MM.1S (cell line): Measurements from ENCODE around the gene AHCY.

ENCODE experiments used
- DNase-seq: peaks from one replicate; pipeline ENCODE4 v3.0.0-alpha.2; 2015
- H2AFZ ChIP-seq: fragments of 300-600 bp; sonication (generic); 2 replicates; pipeline ENCODE4 v1.6.0; 2016; ENCODE audit warnings: antibody characterized with exemption, low read length
- H3F3A ChIP-seq: fragments of 300-600 bp; sonication (generic); 2 replicates; pipeline ENCODE4 v1.6.1; 2016; ENCODE audit warnings: mild to moderate bottlenecking, antibody characterized with exemption, low read length, moderate library complexity, mixed read lengths; ENCODE audit not compliant: insufficient read depth
- H3K27ac ChIP-seq: fragments of 300-600 bp; sonication (generic); 2 replicates; pipeline ENCODE4 v1.5.1; 2016; ENCODE audit warnings: mild to moderate bottlenecking, low read length
- H3K27me3 ChIP-seq: fragments of 300-600 bp; sonication (generic); replicated peaks from 2 replicates; pipeline ENCODE4 v1.6.0; 2016; ENCODE audit warnings: low read length; ENCODE audit not compliant: insufficient read depth
- H3K36me3 ChIP-seq: fragments of 300-600 bp; sonication (generic); replicated peaks from 2 replicates; pipeline ENCODE4 v1.6.1; 2016; ENCODE audit warnings: mild to moderate bottlenecking, low read length, mixed read lengths; ENCODE audit not compliant: insufficient read depth
- H3K4me1 ChIP-seq: fragments of 300-600 bp; sonication (generic); 2 replicates; pipeline ENCODE4 v1.6.1; 2016; ENCODE audit warnings: low read length, mixed read lengths
- H3K4me2 ChIP-seq: fragments of 300-600 bp; sonication (generic); 2 replicates; pipeline ENCODE4 v1.6.0; 2016; ENCODE audit warnings: low read depth, low read length
- H3K4me3 ChIP-seq: fragments of 300-600 bp; sonication (generic); 2 replicates; pipeline ENCODE4 v1.5.1; 2016; ENCODE audit warnings: low read length, mixed read lengths
- H3K79me2 ChIP-seq: fragments of 300-600 bp; sonication (generic); 2 replicates; pipeline ENCODE4 v1.6.1; 2016; ENCODE audit warnings: mixed run types, low read length, mixed read lengths
- H3K9ac ChIP-seq: fragments of 300-600 bp; sonication (generic); 2 replicates; pipeline ENCODE4 v1.6.1; 2016; ENCODE audit warnings: low read length, mixed read lengths
- H3K9me2 ChIP-seq: fragments of 300-600 bp; sonication (generic); replicated peaks from 2 replicates; pipeline ENCODE4 v1.6.1; 2016; ENCODE audit warnings: mild to moderate bottlenecking, low read length, mixed read lengths; ENCODE audit not compliant: insufficient read depth
- H3K9me3 ChIP-seq: fragments of 300-600 bp; sonication (generic); replicated peaks from 2 replicates; pipeline ENCODE4 v1.6.1; 2016; ENCODE audit warnings: mild to moderate bottlenecking, low read length, mixed read lengths; ENCODE audit not compliant: insufficient read depth
- H4K20me1 ChIP-seq: fragments of 300-600 bp; sonication (generic); 2 replicates; pipeline ENCODE4 v1.6.1; 2016; ENCODE audit warnings: mild to moderate bottlenecking, low read length, moderate library complexity, mixed read lengths; ENCODE audit not compliant: insufficient read depth
- CTCF ChIP-seq: fragments of 300-600 bp; sonication (generic); IDR thresholded peaks from 2 replicates; pipeline ENCODE4 v1.5.1; 2016; ENCODE audit warnings: antibody characterized with exemption, low read length, mixed read lengths
- EZH2 ChIP-seq: fragments of 300-600 bp; sonication (generic); optimal IDR thresholded peaks from 2 replicates; pipeline ENCODE3; 2017; ENCODE audit warnings: low read depth, mild to moderate bottlenecking, antibody characterized with exemption, low read length, mixed read lengths
- EZH2phosphoT487 ChIP-seq: fragments of 300-600 bp; sonication (generic); IDR thresholded peaks from 2 replicates; pipeline ENCODE4 v1.6.1; 2018; ENCODE audit warnings: antibody characterized with exemption, low read length

AHCY gene

GRCh38 chr20:34337982-34338726, 35.0 kb upstream of the AHCY start:
- Histone ChIP-seq H2AFZ (peak overlapping the region; percentile 65), H3K9ac (peak overlapping the region; percentile 44; the same call in 1 of the 2 replicates), H3F3A (no peaks in the 10 kb centered on the region), H3K9me2 (no peaks in the 10 kb centered on the region), H3K79me2 (no peaks in the 10 kb centered on the region), H4K20me1 (no peaks in the 10 kb centered on the region), H3K36me3 (no peaks in the 10 kb centered on the region), H3K27ac (peak overlapping the region; percentile 70), H3K4me1 (no peaks in the 10 kb centered on the region), H3K4me3 (peak overlapping the region; percentile 55), H3K4me2 (peak overlapping the region; percentile 26; the same call in 1 of the 2 replicates), H3K9me3 (no peaks in the 10 kb centered on the region), H3K27me3 (no peaks in the 10 kb centered on the region)
- peak; percentile 66 for DNase-seq
- TF ChIP-seq EZH2phosphoT487 (no peak), CTCF (no peak)

- no peak overlapping the region for H2AFZ ChIP-seq
These were observed 34.4 kb upstream of the AHCY start for GRCh38 chr20:34337544-34337943.

GRCh38 chr20:34334654-34335407, 31.7 kb upstream of the AHCY start:
- Histone ChIP-seq H3K9me3 (no peaks in the 10 kb centered on the region), H3K27ac (no peak overlapping the region), H3K4me3 (no peak overlapping the region), H3K9ac (no peak overlapping the region), H3K36me3 (no peaks in the 10 kb centered on the region), H3K27me3 (no peaks in the 10 kb centered on the region), H3F3A (no peaks in the 10 kb centered on the region), H3K9me2 (no peaks in the 10 kb centered on the region), H3K4me2 (no peak overlapping the region), H2AFZ (no peak overlapping the region), H4K20me1 (no peaks in the 10 kb centered on the region), H3K4me1 (no peaks in the 10 kb centered on the region), H3K79me2 (no peaks in the 10 kb centered on the region)
- no peak for DNase-seq
- TF ChIP-seq EZH2 (no peak), EZH2phosphoT487 (no peak), CTCF (no peak)

More at GRCh38 chr20:34337544-34337943, 34.4 kb upstream of the AHCY start:
- Histone ChIP-seq H3K4me2 (no peak overlapping the region), H3K4me3 (no peak overlapping the region), H3K9me3 (no peaks in the 10 kb centered on the region), H3F3A (no peaks in the 10 kb centered on the region), H4K20me1 (no peaks in the 10 kb centered on the region), H3K27me3 (no peaks in the 10 kb centered on the region), H3K9me2 (no peaks in the 10 kb centered on the region), H3K27ac (no peak overlapping the region), H3K4me1 (no peaks in the 10 kb centered on the region), H3K9ac (no peak overlapping the region), H3K36me3 (no peaks in the 10 kb centered on the region), H3K79me2 (no peaks in the 10 kb centered on the region)
- no peak for TF ChIP-seq CTCF
- no peak for TF ChIP-seq EZH2phosphoT487
- TF ChIP-seq EZH2, result no peak
- no peak for DNase-seq
